ENCODE results near the gene TMEM134. TPM values are rescaled to one million over a fixed set of nuclear protein-coding genes. Genes with fewer than 3 reads are reported as not detected.

The TMEM134 gene
- total and polyA plus RNA-seq, 5 experiments from 2014 or later = 105 to 148 (median 128) TPM

DNA sequence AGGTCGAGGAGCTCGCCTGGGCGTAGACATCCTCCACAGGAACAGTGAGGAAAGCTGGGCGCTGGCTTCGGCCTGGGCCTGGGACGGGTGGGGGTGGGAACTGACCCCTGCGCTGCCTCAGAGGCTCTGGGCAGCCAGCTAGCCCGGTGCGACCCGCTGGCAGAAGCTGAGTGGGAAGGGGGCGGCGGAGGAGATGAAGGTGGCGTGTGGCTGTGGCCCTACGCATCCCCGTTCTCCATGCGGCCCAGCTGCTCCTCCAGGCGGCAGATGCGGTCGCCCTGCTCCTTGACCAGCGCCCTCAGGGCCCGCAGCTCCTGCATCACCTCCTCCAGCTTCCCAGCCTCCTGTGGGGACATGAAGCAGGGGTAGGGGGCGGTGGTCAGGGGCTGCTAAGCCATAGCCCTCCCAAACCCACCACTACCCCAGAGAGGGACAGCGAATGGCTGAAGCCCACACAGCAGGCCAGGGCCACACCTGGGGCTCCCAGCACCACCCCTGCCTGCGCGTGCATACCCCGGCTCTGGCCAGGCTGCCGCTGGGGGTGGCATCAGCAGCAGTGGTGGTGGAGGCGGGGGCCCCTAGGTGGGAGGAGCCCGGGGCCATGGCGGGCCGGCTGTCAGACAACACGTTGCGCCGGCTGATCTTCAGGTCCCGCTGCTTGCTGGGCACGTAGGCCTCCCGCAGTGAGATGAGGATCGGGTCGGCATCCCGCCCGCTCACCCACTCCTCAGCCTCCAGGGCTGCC is 30.7 kb downstream of the TMEM134 start:
- POLR2A ChIA-PET = interaction anchor here (1.1 to 31.8 kb wide), 16 partner anchors 18 to 171 kb away, joined by 3 to 2390 read pairs (median 10); partner anchors contain the start of genes AIP, CABP4, CARNS1 and CDK2AP2
- DNase-seq (peak; percentile 59 to 83 (median 72)), ATAC-seq (peak; percentile 44 to 47)
- Mint-ChIP-seq H3K9me3 (no peaks in the 10 kb centered on the region), H3K36me3 (peaks cover 0 to 22% (median 4%) of the 10 kb centered on the region in 3 donors), H3K4me3 (peak overlapping the region; percentile 93 to 100 (median 96)), H3K4me1 (peaks cover 35 to 81% (median 70%) of the 10 kb centered on the region in 4 donors), H3K27me3 (no peaks in the 10 kb centered on the region), H3K27ac (peak overlapping the region; percentile 92 to 97 (median 95))

DNA sequence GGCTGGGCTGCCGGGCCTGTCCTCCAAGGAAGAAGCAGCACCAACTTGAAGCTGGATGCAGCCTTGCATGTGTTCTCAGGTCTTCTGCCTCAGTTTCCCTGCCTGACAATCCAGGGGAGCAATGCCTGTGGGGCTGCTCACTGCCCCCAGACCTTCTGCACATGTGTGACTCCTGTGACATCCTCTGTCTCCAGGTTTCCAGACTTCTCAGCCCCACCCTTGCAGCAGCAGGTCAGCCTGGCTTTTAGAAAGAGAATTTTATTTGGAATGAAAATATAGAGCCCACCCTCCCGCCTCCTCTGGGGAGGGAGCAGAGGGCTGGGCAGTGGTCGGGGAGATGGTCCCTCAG is 31.3 kb downstream of the TMEM134 start:
- POLR2A ChIA-PET = interaction anchor here (1.0 to 31.8 kb wide), 17 partner anchors 18 to 170 kb away, joined by 3 to 2390 read pairs (median 10); partner anchors contain the start of genes AIP, CABP4, CARNS1 and CDK2AP2
- ATAC-seq (no peak), DNase-seq (no peak)

DNA sequence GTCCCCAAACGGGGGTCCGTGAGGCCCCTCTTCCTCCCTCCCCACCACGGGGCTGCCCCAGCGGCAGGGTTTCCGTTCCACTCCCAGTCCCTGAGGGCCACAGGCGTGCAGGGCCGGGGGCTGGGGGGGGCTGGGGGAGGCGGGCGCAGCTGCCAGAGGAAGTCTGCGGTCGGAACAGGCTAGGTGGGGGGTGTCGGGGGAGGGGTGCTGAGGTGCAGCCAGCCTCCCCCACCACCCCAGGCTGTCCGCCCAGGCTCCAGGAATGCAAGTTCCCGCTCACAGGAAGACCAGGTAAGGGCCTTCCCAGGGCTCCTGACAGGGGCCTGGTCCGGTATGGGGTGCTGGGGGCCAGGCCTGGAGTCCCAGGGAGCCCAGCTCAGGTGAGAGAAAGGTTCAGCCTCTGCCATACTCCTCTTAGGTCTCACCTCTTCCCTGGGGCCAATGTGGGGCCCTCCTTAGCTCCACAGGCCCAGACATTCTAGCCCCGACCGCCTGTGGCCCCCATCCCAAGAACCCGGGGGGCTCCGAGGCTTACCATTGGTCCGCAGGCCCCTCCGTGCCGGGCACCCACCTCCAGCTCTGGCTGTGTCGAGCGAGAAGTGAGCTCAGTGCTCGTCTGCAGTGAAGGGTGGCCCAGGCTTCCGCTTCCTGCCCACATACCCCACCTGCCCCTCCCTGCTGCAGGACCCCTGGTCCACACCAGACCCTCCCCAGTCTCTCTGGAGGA is 31.8 kb downstream of the TMEM134 start, which contains the start of gene PTPRCAP:
Gene PTPRCAP, minus strand, starts transcription at position 601 of the 727 bp plus-strand sequence. Its CDS starts 63 bp downstream, at position 538.
- H3K27ac Mint-ChIP-seq = peak within 1 kb of the TSS; percentile 91 to 97 (median 96)
- no peaks in the 10 kb centered on the region for H3K9me3 Mint-ChIP-seq
- H3K27me3 Mint-ChIP-seq = no peaks in the 10 kb centered on the region
- DNase-seq (peak; percentile 67 to 92 (median 78)), ATAC-seq (peak; percentile 41 to 64)
- H3K4me1 Mint-ChIP-seq = peaks cover 35 to 81% (median 74%) of the 10 kb centered on the region in 4 donors
- peak within 1 kb of the TSS; percentile 93 to 100 (median 96) for H3K4me3 Mint-ChIP-seq
- peaks cover 0 to 24% (median 4%) of the 10 kb centered on the region in 3 donors for H3K36me3 Mint-ChIP-seq
- POLR2A ChIA-PET = interaction anchor here (1.0 to 31.8 kb wide), 19 partner anchors 17 to 169 kb away, joined by 3 to 2390 read pairs (median 8); partner anchors contain the start of genes AIP, CABP4, CARNS1 and CDK2AP2

More for the DNA sequence above, 31.3 kb downstream of the TMEM134 start:
- Mint-ChIP-seq H3K4me1 (peaks cover 35 to 84% (median 73%) of the 10 kb centered on the region in 4 donors), H3K27ac (peak overlapping the region; percentile 87 to 97 (median 94)), H3K36me3 (peaks cover 0 to 22% (median 4%) of the 10 kb centered on the region in 3 donors), H3K27me3 (no peaks in the 10 kb centered on the region), H3K4me3 (peak overlapping the region; percentile 93 to 100 (median 96)), H3K9me3 (no peaks in the 10 kb centered on the region)

DNA sequence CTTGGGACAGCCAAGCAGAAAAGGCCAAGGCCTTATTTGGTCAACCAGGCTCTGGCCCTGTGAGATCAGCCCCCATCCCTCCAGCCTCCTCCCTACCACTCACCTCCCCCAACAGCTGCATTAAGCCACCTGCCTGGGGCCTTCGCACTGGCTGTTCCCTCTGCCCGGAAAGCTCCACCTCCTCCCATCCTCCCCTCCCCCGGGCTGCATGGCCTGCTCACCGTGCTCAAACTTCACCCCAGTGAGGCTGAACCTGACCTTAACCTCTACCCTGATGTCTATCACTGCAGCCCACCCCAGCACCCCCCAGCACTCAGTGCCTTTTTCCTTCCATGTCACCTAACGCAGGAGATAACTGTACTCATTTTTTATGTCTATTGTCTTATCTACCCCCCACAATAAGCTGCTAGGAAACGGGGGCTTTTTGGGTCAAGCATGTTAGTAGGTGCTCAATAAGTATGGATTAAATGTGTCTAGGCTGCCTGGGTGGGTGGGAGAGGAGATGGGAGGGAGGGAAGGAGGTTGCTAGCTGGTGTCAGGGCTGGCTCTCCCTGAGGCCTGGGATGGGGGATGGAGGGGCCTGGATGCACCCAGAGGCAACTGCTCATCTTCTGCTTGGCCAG is 32.5 kb downstream of the TMEM134 start:
- Mint-ChIP-seq H3K9me3 (no peaks in the 10 kb centered on the region), H3K27ac (peak overlapping the region in 9 of 10 donors; percentile 91 to 97 (median 96)), H3K4me3 (peak overlapping the region; percentile 93 to 100 (median 96)), H3K36me3 (peaks cover 0 to 30% (median 4%) of the 10 kb centered on the region in 3 donors), H3K27me3 (no peaks in the 10 kb centered on the region), H3K4me1 (peaks cover 38 to 81% (median 75%) of the 10 kb centered on the region in 4 donors)
- DNase-seq = peak in 8 of 10 donors; percentile 48 to 80 (median 62)
- peak; percentile 6 to 21 for ATAC-seq
- POLR2A ChIA-PET = interaction anchor here (1.0 to 31.8 kb wide), 18 partner anchors 16 to 169 kb away, joined by 3 to 2390 read pairs (median 9); partner anchors contain the start of genes AIP, CABP4, CARNS1 and CDK2AP2

DNA sequence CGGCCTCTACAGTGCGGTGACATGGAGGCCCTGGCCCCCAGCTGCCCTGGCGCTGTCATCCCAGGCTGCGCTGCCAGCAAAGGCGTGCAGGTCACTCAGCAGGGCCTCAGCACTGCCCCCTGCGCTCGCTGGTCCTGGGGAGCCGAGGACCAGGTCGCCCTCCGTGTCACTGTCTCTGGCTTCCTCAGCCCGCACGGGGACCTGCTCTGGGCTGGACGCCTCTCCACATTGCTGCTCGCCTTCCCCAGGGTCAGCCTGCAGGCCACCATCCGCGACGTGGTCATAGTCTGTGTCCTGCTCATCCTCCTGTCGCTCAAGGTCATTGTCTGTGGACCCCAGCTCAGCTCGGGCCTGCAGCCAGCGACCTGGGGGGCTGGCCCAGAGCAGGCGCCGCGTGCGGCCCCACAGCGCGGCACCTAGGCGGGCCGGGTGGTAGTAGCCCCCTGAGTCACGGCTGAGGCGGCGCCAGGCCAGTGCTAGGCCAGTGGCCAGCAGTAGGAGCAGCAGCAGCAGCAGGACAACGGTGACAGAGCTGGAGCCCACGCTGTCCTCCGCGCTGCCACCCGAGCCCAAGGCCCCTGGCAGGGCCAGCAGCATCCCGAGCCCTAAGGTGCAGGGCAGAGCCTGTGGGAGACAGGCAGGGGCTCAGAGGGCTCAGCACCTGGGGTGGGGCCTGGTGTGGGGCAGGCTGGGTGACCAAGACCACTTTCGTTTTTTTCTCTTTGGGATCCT is 33.2 kb downstream of the TMEM134 start:
- DNase-seq (peak in 4 of 10 donors; percentile 21 to 36 (median 28)), ATAC-seq (no peak)
- H3K9me3 Mint-ChIP-seq = no peaks in the 10 kb centered on the region
- peak overlapping the region; percentile 93 to 100 (median 96) for H3K4me3 Mint-ChIP-seq
- H3K27ac Mint-ChIP-seq = peak overlapping the region; percentile 83 to 97 (median 96)
- H3K27me3 Mint-ChIP-seq = no peaks in the 10 kb centered on the region
- H3K36me3 Mint-ChIP-seq = peaks cover 0 to 33% (median 4%) of the 10 kb centered on the region in 3 donors
- peaks cover 34 to 80% (median 73%) of the 10 kb centered on the region in 4 donors for H3K4me1 Mint-ChIP-seq
- POLR2A ChIA-PET = interaction anchor here (1.3 to 31.8 kb wide), 13 partner anchors 16 to 158 kb away, joined by 3 to 2390 read pairs (median 17); partner anchors contain the start of genes AIP, CABP4, CARNS1 and CDK2AP2

DNA sequence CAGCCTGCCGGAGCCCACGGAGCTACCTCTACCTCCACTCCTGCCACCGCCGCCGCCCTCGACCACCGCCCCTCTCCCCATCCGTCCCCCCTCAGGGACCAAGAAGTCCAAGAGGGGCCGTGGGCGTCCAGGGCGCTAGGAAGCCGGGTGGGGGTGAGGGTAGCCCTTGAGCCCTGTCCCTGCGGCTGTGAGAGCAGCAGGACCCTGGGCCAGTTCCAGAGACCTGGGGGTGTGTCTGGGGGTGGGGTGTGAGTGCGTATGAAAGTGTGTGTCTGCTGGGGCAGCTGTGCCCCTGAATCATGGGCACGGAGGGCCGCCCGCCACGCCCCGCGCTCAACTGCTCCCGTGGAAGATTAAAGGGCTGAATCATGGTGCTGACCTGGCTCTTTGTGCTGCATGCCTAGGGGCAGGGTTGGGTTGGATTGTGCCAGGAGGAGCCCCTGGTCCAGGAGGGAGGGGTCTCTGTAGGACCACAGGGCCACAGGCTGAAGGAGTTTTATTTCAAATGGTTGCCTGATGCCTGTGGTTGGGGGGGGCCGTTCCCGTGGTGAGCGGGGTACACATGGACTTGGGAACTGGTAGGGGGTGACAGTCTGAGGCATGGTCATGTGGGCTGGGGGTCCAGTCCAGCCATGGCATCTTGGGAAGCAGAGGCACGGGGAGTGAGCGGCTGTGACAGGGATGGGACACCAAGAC is 33.9 kb downstream of the TMEM134 start:
- DNase-seq (peak in 3 of 10 donors; percentile 25 to 44 (median 35)), ATAC-seq (no peak)
- Mint-ChIP-seq H3K27me3 (no peaks in the 10 kb centered on the region), H3K4me1 (peaks cover 29 to 78% (median 68%) of the 10 kb centered on the region in 4 donors), H3K4me3 (peak overlapping the region; percentile 78 to 100 (median 96)), H3K27ac (peak overlapping the region; percentile 83 to 97 (median 93)), H3K36me3 (peaks cover 0 to 34% (median 4%) of the 10 kb centered on the region in 3 donors), H3K9me3 (no peaks in the 10 kb centered on the region)
- POLR2A ChIA-PET = interaction anchor here (1.0 to 31.8 kb wide), 7 partner anchors 15 to 70 kb away, joined by 3 to 2390 read pairs (median 126); partner anchors contain the start of genes AIP, CABP4, CARNS1 and CORO1B

DNA sequence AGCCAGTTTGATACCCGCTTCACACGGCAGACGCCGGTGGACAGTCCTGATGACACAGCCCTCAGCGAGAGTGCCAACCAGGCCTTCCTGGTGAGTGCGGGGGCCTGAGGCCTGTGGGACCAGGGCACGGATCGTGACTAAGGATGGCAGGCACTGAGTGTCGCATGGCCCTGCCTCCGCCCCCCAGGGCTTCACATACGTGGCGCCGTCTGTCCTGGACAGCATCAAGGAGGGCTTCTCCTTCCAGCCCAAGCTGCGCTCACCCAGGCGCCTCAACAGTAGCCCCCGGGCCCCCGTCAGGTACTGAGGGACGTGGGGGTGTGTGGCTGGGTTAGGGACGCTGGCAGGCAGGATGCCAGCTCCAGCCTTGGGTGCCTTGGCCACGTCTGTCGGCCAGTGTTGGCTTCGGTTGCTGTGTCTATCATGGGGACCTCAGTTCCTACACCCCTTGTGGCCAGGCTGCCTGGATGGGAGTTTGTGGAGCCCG is 34.6 kb downstream of the TMEM134 start:
- H3K27ac Mint-ChIP-seq = peak overlapping the region; percentile 81 to 97 (median 86)
- H3K36me3 Mint-ChIP-seq = peaks cover 0 to 38% (median 4%) of the 10 kb centered on the region in 3 donors
- H3K9me3 Mint-ChIP-seq = no peaks in the 10 kb centered on the region
- DNase-seq = peak in 3 of 10 donors; percentile 35 to 51 (median 41)
- H3K4me3 Mint-ChIP-seq = peak overlapping the region; percentile 41 to 100 (median 76)
- H3K27me3 Mint-ChIP-seq = no peaks in the 10 kb centered on the region
- peak in 1 of 2 donors; percentile 5 for ATAC-seq
- peaks cover 23 to 77% (median 62%) of the 10 kb centered on the region in 4 donors for H3K4me1 Mint-ChIP-seq
- POLR2A ChIA-PET = interaction anchor here (1.0 to 31.8 kb wide), 7 partner anchors 14 to 68 kb away, joined by 3 to 2390 read pairs (median 126); partner anchors contain the start of genes AIP, CABP4, CARNS1 and CORO1B

DNA sequence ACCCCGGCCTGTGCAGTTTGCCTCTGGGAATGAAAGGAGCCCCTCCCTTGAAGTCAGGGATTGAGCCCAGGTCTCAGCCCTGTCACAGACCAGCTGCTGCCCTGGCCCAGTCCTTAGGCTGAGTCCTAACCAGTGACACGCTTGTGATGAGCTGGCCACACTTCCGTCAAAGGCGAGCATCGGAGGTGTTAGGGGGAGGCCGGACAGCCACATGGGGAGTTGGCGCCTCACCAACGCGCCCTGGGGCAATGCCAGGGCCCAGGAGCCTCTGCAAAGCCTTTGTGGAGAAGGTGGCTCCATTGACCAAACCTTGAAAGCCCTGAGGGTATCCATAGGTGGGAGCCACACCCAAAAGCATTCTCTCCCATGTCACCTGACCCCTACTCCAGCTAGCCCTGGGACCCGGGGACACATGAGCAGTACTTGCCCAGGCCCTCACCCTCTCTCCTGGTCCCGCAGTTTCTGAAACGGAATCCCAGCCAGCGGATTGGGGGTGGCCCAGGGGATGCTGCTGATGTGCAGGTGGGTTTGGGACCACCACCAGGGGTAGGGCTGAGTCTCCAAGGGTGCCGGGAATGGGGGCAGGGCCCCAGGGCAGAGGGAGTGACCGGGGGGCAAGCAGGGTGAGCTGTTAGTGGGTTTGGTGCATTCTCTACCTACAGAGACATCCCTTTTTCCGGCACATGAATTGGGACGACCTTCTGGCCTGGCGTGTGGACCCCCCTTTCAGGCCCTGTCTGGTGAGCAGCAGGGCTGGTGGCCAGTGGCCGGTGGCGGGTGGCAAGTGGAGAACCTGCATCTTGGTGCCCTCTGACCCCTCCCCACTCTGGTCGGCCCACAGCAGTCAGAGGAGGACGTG is 35.3 kb downstream of the TMEM134 start:
- H3K27me3 Mint-ChIP-seq = no peaks in the 10 kb centered on the region
- peak overlapping the region; percentile 41 to 100 (median 76) for H3K4me3 Mint-ChIP-seq
- DNase-seq (peak in 2 of 10 donors; percentile 33 to 52), ATAC-seq (no peak)
- POLR2A ChIA-PET = interaction anchor here (1.0 to 31.8 kb wide), 9 partner anchors 14 to 72 kb away, joined by 3 to 2390 read pairs (median 8); partner anchors contain the start of genes AIP, CABP4, CARNS1 and CORO1B
- peak overlapping the region; percentile 82 to 97 (median 86) for H3K27ac Mint-ChIP-seq
- H3K9me3 Mint-ChIP-seq = no peaks in the 10 kb centered on the region
- H3K4me1 Mint-ChIP-seq = peaks cover 20 to 77% (median 59%) of the 10 kb centered on the region in 4 donors
- H3K36me3 Mint-ChIP-seq = peaks cover 0 to 38% (median 4%) of the 10 kb centered on the region in 3 donors

DNA sequence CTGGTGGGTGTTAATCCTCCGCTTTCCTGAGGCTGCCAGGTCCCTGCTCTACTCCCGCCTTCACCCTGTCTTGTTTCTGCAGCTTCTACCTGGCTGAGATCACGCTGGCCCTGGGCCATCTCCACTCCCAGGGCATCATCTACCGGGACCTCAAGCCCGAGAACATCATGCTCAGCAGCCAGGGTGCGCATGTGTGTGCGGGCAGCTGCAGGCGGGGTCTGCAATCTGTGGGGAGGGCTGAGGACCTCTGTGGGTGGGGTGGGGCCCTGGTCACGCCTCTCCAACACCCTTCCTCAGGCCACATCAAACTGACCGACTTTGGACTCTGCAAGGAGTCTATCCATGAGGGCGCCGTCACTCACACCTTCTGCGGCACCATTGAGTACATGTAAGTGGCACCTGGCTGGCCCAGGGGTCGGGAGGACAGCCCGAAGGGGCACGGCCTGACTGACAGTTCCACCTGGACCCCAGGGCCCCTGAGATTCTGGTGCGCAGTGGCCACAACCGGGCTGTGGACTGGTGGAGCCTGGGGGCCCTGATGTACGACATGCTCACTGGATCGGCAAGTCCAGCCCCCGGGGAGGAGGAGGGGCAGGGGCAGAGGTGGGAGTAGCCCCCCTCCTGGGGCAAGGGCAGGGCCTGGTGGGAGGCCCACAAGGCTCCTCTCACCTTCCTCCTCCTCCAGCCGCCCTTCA is 36.2 kb downstream of the TMEM134 start:
- no peak for DNase-seq

More for the DNA sequence above, 36.2 kb downstream of the TMEM134 start:
- POLR2A ChIA-PET = interaction anchor here (0.7 to 31.8 kb wide), 11 partner anchors 8 to 73 kb away, joined by 3 to 2390 read pairs (median 5); partner anchors contain the start of genes AIP, CABP4, CARNS1 and CORO1B
- ATAC-seq = no peak
- H3K9me3 Mint-ChIP-seq = no peaks in the 10 kb centered on the region
- H3K4me3 Mint-ChIP-seq = peak overlapping the region in 5 of 10 donors; percentile 22 to 96 (median 24)
- H3K36me3 Mint-ChIP-seq = peaks cover 0 to 38% (median 4%) of the 10 kb centered on the region in 3 donors
- peak overlapping the region in 9 of 10 donors; percentile 37 to 97 (median 89) for H3K27ac Mint-ChIP-seq
- H3K4me1 Mint-ChIP-seq = peaks cover 20 to 79% (median 61%) of the 10 kb centered on the region in 4 donors
- H3K27me3 Mint-ChIP-seq = no peaks in the 10 kb centered on the region
